GM21529 (cell line): Measurements from ENCODE around the gene CKAP2.
"Not testable (repeated sequence)": the region's sequence is repeated elsewhere in the genome, so short reads cannot be mapped to it uniquely, and the experiment has no call there.

Experiments
- ATAC-seq: cut with Tn5 transposase; IDR thresholded peaks from one replicate; pipeline ENCODE4 v1.9.1; 2021; ENCODE audit not compliant: unreplicated experiment

CKAP2 gene

DNA sequence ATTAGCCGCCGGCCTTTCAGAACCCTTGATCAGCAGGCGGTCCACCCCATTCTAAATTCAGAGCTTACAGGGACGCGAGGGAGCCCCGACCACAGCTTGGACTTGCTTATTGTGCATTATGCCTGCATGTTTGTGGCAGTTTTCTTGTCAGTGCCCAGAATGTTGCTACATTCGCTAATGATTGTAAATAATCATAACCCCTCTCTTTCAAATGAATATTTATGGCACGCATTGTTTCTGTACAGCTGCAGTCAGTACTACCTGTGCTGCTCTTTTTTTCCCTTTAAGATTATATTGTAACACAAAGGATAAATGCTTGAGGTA lies 4.5 kb upstream of the CKAP2 start:
- ATAC-seq = no peak

DNA sequence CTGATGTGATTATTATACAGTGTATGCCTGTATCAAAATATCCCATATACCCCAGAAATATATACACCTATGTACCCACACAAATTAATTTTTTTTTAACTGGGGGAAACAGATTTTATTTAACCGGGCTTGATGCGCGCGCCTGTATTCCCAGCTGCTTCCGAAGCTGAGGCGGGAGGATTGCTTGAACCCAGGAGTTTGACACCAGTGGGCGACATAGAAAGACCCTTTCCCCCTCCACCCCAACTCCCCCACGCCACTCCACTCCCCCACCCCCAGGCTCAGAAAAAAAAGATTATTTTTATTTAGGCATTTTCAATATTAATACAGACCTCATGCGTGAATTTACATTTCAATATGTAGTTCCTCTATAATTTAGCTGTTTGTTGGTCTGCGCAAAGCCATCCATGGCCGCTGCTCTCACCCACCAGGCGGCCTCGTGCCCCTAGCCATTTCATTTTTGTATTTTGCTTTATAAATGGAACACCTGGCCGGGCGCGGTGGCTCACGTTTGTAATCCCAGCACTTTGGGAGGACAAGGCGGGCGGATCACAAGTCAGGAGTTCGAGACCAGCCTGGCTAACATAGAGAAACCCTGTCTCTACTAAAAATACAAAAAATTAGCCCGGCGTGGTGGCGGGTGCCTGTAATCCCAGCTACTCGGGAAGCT lies 4.0 kb upstream of the CKAP2 start:
- no peak for ATAC-seq

DNA sequence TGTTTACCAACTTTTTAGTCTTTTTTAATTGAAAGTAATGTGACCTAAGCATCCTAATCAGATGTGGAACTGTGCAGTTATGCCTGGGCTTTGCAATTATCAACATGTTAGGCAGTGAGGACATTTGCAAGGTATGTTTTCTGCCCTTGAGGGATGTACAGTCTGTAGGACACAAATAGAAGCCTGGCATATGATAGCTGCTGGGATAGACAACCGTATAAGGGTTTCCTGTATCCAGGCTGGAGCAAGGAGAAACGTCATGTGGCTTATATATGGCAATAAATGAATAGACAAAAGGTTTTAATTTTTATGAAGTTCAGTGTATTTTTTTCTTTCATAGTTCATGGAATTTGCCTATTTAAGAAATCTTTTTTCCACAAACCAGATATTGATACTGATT lies 2.8 kb upstream of the CKAP2 start:
- no peak for ATAC-seq

DNA sequence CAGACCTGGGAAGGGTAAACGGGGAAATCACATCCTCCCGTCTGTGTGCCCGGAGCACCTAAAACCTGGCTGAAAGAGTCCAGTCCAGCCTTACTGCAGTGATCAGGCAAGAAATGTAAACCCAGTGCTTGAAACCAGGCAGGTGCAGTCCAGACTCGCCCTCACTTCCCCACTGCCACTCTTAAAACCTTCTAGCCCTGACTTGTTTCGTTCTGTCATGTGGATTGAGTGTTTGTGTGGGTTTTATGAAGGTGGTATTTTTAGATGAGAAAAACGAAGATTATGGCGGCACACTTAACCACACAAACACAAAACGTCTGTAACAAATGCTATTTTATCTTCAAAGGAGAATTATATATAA lies 839 bp upstream of the CKAP2 start:
- ATAC-seq = peak; percentile 31

DNA sequence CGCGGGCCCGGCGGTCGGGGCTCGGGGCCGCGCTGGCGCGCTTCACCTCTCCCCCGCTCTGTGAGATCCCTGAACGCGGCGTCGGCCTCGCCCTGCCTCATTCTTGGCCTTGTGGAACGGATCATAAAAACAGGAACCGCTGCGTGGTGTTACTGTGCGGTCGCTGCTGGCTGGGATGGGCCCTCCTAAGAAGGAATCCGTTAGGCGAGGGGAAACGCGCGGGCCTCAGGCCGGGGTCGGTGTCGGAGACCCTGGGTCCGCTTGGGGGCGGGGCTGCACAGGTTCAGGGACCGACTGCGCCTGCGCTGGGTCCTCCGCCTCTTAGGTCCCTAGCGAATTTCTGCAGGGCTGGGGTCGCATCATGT lies 381 bp downstream of the CKAP2 start:
- peak; percentile 34 for ATAC-seq

DNA sequence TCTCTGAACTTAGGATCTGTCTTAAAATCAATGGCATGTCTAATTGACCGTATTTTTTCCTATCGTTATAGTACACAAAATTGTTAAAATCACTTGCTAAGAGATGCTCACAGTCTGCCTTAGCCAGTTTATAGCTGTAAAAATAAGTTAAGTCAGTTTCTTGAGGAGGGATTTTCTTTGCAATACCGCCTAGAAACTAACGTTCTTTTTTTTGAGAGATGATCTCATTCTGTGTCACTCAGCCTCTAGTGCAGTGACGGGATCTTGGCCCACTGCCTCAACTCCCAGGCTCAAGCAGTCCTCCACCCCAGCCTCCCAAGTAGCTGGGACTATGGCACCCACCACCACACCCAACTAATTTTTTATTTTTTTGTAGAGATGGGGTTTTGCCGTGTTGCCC lies 4.4 kb downstream of the CKAP2 start:
- no peak for ATAC-seq

DNA sequence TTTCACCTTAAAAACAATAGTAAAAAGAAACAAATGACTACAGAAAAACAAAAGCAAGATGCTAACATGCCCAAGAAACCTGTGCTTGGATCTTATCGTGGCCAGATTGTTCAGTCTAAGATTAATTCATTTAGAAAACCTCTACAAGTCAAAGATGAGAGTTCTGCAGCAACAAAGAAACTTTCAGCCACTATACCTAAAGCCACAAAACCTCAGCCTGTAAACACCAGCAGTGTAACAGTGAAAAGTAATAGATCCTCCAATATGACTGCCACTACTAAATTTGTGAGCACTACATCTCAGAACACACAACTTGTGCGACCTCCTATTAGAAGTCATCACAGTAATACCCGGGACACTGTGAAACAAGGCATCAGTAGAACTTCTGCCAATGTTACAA lies 6.0 kb downstream of the CKAP2 start:
- ATAC-seq = no peak

DNA sequence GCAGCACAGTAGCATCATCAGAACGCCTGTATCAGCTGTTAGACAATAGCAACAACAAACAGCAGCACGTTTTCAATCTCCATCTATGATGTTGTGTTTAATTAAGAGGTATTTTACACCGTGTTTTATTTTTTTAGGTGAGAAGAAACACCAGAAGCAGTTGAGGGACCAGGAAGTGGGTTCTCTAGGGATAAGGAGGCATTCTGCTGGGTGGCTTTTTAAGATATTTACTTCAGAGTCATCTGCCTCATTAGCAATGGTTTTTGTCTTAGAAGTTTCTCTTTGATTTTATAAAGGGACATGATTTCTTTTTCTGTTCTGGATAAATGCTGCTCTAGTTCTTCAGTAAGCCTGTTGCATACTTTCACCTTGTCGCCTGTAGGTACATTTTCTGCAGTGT lies 8.2 kb downstream of the CKAP2 start:
- ATAC-seq = no peak

DNA sequence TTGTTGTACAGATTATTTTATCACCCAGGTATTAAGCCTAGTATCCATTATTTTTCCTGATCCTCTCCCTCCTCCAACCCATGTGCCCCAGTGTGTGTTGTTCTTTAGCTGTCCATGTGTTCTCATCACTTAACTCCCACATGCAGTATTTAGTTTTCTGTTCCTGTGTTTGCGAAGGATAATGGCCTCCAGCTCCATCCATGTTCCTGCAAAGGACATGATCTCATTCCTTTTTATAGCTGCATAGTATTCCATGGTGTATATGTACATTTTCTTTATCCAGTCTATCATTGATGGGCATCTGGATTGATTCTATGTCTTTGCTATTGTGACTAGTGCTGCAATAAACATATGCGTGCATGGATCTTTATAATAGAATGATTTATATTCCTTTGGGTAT lies 13.2 kb downstream of the CKAP2 start:
- not testable (repeated sequence) for ATAC-seq

DNA sequence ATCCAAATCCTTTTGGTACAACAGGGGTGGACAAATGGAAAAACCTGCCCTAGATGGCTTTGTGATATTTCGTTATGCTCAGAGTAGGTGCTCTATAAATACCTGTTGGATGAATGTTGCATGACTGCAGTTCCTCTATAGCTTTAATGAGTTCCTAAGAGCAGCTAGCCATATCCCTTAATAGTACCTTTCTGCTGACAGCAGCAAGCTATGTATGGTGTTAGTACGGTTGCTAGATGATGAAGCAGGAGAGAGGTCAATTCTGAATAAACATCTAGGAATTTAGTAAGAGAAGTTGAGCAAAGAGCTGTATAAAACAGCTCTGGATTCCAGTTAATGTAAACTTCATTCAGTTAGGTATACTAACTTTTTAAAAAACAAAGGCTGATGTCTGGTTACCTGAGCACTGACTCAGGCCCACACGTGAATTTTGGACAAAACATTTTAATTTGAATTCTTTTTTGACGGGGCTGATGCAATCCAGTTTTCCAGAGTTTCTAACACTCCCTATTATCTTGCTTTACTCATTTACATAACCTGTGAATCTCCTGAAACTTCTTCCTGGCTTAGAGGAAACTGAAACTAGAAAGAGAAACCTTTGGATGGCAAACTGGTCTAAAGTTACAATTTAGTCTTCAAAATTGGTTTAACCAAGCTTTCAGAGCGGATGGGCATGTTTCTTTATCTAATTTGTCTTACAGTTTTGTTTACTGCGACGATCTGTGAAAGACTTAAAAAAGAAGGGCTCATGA lies 25.6 kb downstream of the CKAP2 start:
- not testable (repeated sequence) for ATAC-seq

DNA sequence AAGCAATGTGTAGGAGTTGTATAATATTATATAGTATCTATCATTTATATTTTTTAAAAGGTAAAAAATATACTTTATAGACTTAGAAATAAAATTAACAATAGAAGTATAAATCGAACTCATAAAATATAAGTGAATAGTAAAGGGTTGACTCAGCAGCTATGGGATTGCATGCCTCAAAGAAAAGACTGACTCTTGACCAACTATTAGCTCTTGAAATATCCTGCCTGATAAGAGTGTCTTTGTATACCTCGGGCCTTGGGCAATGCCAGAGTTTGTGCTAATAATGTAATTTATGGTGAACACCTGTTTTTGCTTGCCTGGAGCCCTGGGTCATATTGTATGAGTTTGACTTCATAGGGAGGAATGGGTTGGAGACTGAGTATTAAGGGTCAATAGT lies 31.8 kb downstream of the CKAP2 start:
- ATAC-seq = not testable (repeated sequence)

DNA sequence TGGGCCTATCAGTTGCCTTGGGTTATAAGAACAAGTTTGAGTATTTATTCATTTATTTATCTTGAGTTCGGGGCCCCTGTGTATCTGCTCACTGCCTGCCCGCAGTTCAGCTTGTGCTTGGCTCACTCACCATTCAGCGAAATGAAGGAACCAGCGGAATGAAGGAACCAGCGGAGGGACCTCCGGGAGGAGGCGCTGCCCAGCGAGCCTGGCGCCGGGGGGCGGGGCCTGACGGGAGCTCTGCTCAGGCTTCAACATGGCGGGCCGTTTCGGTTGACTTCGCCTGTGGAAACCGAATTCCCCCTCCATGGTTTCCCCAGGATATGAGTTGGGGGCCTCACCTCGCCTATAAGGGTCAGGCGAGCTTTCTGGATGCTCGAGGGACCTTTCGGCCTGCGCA lies 33.5 kb downstream of the CKAP2 start:
- not testable (repeated sequence) for ATAC-seq

DNA sequence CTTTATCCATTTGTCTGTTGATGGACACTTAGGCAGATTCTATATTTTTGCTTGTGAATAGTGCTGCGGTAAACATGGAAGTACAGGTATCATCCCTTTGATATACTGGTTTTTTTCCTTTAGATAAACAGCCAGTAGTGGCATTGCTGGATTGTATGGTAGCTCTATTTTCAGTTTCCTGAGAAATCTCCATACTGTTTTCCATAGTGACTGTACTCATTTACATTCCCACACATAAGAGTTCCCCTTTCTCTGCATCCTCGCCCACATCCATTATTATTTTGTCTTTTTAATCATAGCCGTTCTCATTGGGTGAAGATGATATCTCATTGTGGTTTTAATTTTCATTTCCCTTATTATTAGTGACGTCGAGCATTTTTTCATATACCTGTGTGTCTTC lies 35.7 kb downstream of the CKAP2 start:
- ATAC-seq = not testable (repeated sequence)

DNA sequence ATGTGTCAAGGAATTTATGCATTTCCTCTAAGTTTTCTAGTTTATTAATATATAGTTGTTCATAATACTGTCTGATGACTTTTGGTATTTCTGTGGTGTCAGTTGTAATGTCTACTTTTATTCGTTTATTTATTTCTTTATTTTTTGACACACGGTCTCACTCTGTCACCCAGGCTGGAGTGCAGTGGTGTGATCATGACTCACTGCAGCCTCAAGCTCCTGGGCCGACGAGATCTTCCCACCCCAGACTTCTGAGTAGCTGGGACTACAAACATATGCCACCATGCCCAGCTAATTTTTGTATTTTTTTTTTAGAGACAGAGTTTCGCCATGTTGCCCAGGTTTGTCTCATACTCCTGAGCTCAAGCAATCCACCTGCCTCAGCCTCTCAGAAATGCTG lies 39.0 kb downstream of the CKAP2 start:
- ATAC-seq = not testable (repeated sequence)

DNA sequence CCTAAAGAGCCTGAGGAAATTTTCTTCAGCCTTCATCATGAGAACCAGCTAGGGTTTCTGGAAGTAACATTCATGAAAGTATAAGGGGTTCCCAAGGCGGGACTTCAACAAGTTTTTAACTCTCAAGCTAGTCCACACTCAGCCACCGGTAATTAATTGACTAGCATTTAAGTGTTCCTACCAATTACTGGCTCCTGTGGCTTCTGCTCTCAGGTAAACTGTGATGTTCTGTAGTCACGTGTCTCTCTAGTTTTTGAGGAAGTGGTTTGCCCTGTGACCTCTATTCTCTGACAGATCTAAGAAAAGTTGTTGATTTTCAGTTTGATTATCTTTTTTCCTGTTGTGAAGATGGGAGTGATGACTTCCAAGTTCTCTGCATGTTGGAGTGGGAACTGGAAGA lies 42.7 kb downstream of the CKAP2 start:
- not testable (repeated sequence) for ATAC-seq

DNA sequence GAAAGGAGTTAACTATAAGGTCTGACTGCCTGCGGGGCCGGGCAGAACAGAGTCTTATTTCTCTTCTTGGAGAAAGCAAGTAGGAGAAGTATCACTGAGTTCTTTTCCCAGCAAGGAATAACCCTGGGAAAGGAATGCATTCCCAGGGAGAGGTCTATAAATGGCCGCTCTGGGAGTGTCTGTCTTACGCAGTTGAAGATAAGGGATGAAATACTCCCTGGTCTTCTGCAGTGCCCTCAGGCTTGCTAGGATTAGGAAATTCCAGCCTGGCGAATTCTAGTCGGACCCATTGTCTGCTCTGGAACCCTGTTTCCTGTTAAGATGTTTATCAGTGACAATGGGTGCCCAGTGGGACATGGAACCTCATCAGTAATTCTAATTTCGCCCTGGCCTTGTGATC lies 47.0 kb downstream of the CKAP2 start:
- ATAC-seq = not testable (repeated sequence)

DNA sequence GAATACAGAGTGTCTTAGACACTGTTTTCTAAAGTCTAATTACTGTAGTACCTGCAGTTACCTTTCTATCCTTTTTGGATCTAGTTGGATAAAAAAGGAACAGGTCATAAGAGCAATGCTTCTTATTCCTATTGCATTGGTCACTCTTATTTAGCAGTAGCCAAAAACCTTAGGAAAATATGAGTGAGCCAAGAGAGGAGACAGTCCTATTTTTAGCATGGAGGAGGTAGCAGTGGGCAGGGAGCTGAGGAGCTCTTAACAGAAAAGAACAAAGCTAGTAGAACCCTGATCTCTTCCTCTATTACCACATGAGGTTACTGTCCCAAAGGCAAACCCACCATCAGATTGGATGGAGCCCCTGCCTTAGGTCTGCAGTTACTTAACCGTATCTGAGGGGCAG lies 50.6 kb downstream of the CKAP2 start:
- not testable (repeated sequence) for ATAC-seq

DNA sequence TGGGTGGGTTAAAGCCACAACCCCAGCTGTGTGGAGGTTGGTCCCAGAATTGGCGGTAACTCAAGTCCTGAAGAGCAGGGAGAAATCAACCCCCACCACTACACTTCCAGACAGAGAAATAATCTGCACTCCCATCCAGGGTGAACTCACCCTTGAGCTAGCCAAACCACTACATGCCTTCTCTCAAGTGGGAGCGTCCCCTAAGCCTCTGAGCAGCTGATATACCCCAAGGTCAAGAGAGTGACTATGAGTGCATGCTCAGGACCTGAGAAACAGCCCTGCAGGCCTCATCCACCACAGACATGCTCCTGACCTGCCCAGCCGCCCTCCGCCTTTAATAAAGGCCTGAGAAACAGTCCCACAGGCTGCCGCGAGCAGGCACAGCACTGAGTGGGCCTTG lies 54.3 kb downstream of the CKAP2 start:
- ATAC-seq = not testable (repeated sequence)

DNA sequence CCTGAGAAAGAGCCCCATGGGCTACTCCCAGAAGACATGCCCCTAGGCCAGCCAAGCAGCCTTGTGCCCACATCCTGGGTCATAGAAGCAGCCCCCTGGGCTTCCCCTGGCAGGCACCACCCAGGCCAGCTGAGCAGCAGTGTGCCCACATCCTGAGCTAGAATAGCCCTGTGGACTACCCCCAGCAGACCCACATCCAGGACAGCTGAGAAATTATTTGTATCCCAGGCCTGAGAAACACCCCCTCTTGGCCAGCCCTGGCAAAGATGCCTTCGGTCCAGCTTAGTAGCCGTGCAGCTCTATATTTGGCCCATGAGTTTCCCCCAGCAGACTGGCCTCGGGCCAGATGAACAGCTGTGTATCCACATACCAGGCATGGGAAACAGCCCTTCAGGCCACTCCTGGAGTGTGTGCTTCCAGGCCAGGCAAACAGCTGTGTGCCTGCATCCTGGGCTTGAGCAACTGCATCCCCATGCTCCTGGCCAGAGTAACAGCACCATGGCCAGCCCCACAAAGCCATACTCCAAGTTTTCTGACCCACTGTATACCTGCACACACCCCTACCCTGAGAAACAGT lies 55.0 kb downstream of the CKAP2 start:
- not testable (repeated sequence) for ATAC-seq

DNA sequence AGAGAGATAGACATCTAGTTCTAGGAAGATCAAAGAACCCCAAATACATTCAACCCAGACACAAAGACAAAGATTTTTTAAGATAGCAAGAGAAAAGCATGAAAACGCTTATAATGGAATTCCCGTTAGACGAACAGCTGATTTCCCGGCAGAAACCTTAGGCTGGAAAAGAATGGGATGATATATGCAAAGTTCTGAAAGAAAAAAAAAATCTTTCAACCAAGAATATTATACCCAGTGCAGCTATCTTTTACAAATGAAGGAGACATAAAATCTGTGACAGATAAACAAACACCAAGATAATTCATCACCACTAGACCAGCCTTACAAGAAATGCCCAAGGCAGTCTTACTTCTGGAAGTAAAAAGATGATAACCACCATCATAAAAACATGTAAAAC lies 56.3 kb downstream of the CKAP2 start:
- ATAC-seq = not testable (repeated sequence)

DNA sequence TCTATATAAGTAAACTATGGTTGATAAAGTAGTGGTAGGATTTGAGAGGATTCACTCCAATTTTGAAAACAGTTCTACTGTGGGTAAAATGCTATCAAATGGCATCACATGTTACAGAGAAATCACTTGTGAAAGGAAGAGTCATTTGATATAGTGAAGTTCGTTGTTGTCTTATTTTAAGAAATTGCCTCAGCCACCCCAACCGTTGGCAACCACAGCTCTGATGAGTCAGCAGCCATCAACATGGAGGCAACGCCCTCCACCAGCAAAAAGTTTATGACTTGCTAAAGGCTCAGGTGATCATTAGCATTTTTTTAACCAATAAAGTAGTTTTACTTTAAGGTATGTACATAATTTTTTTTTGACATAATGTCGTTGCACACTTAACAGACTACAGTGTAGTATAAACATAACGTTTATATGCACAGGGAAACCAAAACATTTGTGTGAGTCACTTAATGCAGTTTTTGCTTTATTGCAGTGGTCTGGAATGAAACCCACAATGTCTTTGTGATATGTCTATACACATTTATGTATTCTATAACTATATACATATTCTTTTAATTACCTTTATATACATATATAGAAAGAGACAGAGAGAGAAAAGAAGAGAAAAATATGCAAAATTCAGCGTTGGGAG lies 58.8 kb downstream of the CKAP2 start:
- ATAC-seq = not testable (repeated sequence)

DNA sequence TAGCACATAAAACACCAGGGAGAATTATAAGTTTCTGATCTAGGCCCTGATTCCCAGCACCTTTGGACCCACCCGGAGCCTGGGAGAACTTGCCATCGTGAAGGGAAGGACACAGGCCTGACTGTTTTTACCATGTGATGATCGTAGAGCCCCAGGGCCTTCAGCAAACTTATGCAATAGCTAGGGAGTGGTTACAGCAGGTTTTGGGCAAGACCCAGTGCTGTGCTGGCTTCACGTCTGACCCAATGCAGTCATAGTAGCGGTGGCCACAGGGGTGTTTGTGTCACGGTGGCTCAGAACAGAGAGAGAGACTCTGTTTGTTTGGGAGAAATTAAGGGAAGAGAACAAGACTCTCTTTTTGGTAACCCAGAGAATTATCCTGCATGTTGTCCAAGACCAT lies 68.0 kb downstream of the CKAP2 start:
- ATAC-seq = not testable (repeated sequence)
